IMR-90 (cell line): Measurements from ENCODE around the gene IRF4. TPM values are rescaled to one million over a fixed set of nuclear protein-coding genes. Genes with fewer than 3 reads are reported as not detected.

Experiments used
- ATAC-seq: fragments of 200-7000 bp; cut with Tn5 transposase; 2 replicates; pipeline ENCODE4 v1.9.1; 2020; ENCODE audit warnings: low read depth, mild to moderate bottlenecking, moderate library complexity
- BruUV-seq: library from RNA; stranded (reverse); fragments of 400-500 nt; replicated peaks from 2 replicates; lab custom pipeline; 2021; lab: Mats Ljungman, UMichigan
- CTCF ChIA-PET: fragments of 300-600 bp; formaldehyde crosslinking; extraction: SDS; loops from one replicate; lab custom pipeline; 2021; ENCODE audit warnings: antibody characterized with exemption; lab: Yijun Ruan, JAX
- POLR2A ChIA-PET: fragments of 300-600 bp; sonication (Branson Sonifier 250); formaldehyde crosslinking; loops from one replicate; lab custom pipeline; 2022; ENCODE audit warnings: antibody characterized with exemption; ENCODE audit not compliant: unreplicated experiment; lab: Charles Lee
- DNase-seq: peaks from one replicate; pipeline ENCODE4 v3.0.0; 2013
- H2AFZ ChIP-seq: replicated peaks from 2 replicates; pipeline ENCODE3; 2013; ENCODE audit warnings: low read length, mild to moderate bottlenecking; ENCODE audit not compliant: poor library complexity
- H2AK5ac ChIP-seq: 2 replicates; pipeline ENCODE4 v1.6.1; 2013; ENCODE audit warnings: low read depth, low read length, inconsistent platforms
- H2AK9ac ChIP-seq: replicated peaks from 2 replicates; pipeline ENCODE3; 2013; ENCODE audit warnings: mild to moderate bottlenecking, low read depth, low read length, moderate library complexity; ENCODE audit not compliant: poor library complexity
- H2BK120ac ChIP-seq: 2 replicates; pipeline ENCODE4 v1.6.1; 2013; ENCODE audit warnings: low read depth, low read length, inconsistent platforms
- H2BK15ac ChIP-seq: 3 replicates; pipeline ENCODE4 v1.6.1; 2013; ENCODE audit warnings: low read depth, low read length, inconsistent platforms
- H2BK20ac ChIP-seq: 2 replicates; pipeline ENCODE4 v1.6.1; 2013; ENCODE audit warnings: low read depth, mild to moderate bottlenecking, inconsistent platforms, low read length, moderate library complexity
- H2BK5ac ChIP-seq: 2 replicates; pipeline ENCODE4 v1.6.1; 2013; ENCODE audit warnings: mild to moderate bottlenecking, low read depth, low read length, inconsistent platforms; ENCODE audit not compliant: poor library complexity, severe bottlenecking
- H3K14ac ChIP-seq: replicated peaks from 2 replicates; pipeline ENCODE4 v1.6.1; 2013; ENCODE audit warnings: low read depth, low read length, inconsistent platforms
- H3K18ac ChIP-seq: 2 replicates; pipeline ENCODE4 v1.6.1; 2013; ENCODE audit warnings: low read depth, low read length, control low read depth
- H3K23ac ChIP-seq: 2 replicates; pipeline ENCODE4 v1.6.1; 2013; ENCODE audit warnings: low read depth, low read length, inconsistent platforms
- H3K27ac ChIP-seq: 2 replicates; pipeline ENCODE4 v1.5.1; 2013; ENCODE audit warnings: mild to moderate bottlenecking, control low read depth, low read length; ENCODE audit not compliant: insufficient read depth
- H3K27me3 ChIP-seq: 2 replicates; pipeline ENCODE4 v1.6.1; 2013; ENCODE audit warnings: low read length; ENCODE audit not compliant: control insufficient read depth, insufficient read depth
- H3K36me3 ChIP-seq: 2 replicates; pipeline ENCODE4 v1.6.1; 2013; ENCODE audit warnings: low read length, mixed read lengths; ENCODE audit not compliant: control insufficient read depth, insufficient read depth
- H3K4ac ChIP-seq: 2 replicates; pipeline ENCODE4 v1.6.1; 2013; ENCODE audit warnings: low read depth, low read length, inconsistent platforms
- H3K4me1 ChIP-seq: 2 replicates; pipeline ENCODE4 v1.6.1; 2013; ENCODE audit warnings: low read length, mixed read lengths; ENCODE audit not compliant: control insufficient read depth, insufficient read depth
- H3K4me2 ChIP-seq: 2 replicates; pipeline ENCODE4 v1.6.1; 2013; ENCODE audit warnings: low read depth, mild to moderate bottlenecking, control low read depth, low read length, moderate library complexity
- H3K4me3 ChIP-seq: 2 replicates; pipeline ENCODE4 v1.5.1; 2013; ENCODE audit warnings: low read depth, mild to moderate bottlenecking, control low read depth, low read length, moderate library complexity; ENCODE audit not compliant: insufficient read depth
- H3K56ac ChIP-seq: 2 replicates; pipeline ENCODE4 v1.6.1; 2013; ENCODE audit warnings: low read length, inconsistent platforms; ENCODE audit not compliant: insufficient read depth; ENCODE audit errors: extremely low read depth
- H3K79me1 ChIP-seq, 2 experiments: 2 replicates each; pipeline ENCODE4 v1.6.1; 2013; ENCODE audit warnings: low read length in 2 of 2, inconsistent platforms in 1 of 2, low read depth in 1 of 2
- H3K9ac ChIP-seq: 2 replicates; pipeline ENCODE4 v1.6.1; 2013; ENCODE audit warnings: low read depth, low read length, control low read depth
- H3K9me1 ChIP-seq: 2 replicates; pipeline ENCODE4 v1.6.1; 2013; ENCODE audit warnings: low read length, inconsistent platforms; ENCODE audit not compliant: insufficient read depth
- H3K9me3 ChIP-seq: 2 replicates; pipeline ENCODE4 v1.6.1; 2013; ENCODE audit warnings: low read length; ENCODE audit not compliant: control insufficient read depth, insufficient read depth
- H4K20me1 ChIP-seq: 2 replicates; pipeline ENCODE4 v1.6.1; 2013; ENCODE audit warnings: low read length, inconsistent platforms; ENCODE audit not compliant: insufficient read depth
- H4K5ac ChIP-seq: 2 replicates; pipeline ENCODE4 v1.6.1; 2013; ENCODE audit warnings: mild to moderate bottlenecking, low read depth, low read length, control low read depth
- H4K8ac ChIP-seq, 2 experiments: 2 replicates each; pipeline ENCODE4 v1.6.1; 2013; ENCODE audit warnings: low read depth in 2 of 2, low read length in 2 of 2, control low read depth in 1 of 2, inconsistent platforms in 1 of 2
- H4K91ac ChIP-seq: 2 replicates; pipeline ENCODE4 v1.6.1; 2013; ENCODE audit warnings: low read depth, low read length, inconsistent platforms; ENCODE audit not compliant: insufficient read depth
- BHLHE40 ChIP-seq: fragments of 150-350 bp; IDR thresholded peaks from 2 replicates; pipeline ENCODE4 v1.6.1; 2016; ENCODE audit warnings: mild to moderate bottlenecking, low read depth, low read length
- CEBPB ChIP-seq: IDR thresholded peaks from 2 replicates; pipeline ENCODE4 v1.6.1; 2012; ENCODE audit warnings: low read depth, low read length, improper control_type of control experiment
- CHD1 ChIP-seq: IDR thresholded peaks from 2 replicates; pipeline ENCODE4 v1.6.1; 2012; ENCODE audit warnings: low read depth, low read length, improper control_type of control experiment
- FOS ChIP-seq: fragments of 150-350 bp; IDR thresholded peaks from 2 replicates; pipeline ENCODE4 v1.6.1; 2016; ENCODE audit warnings: low read depth, low read length
- MAFK ChIP-seq: IDR thresholded peaks from 2 replicates; pipeline ENCODE4 v1.6.1; 2012; ENCODE audit warnings: low read depth, low read length, improper control_type of control experiment
- MAZ ChIP-seq: IDR thresholded peaks from 2 replicates; pipeline ENCODE4 v1.6.1; 2012; ENCODE audit warnings: low read depth, mild to moderate bottlenecking, low read length, improper control_type of control experiment, moderate library complexity, borderline replicate concordance
- MXI1 ChIP-seq: IDR thresholded peaks from 2 replicates; pipeline ENCODE4 v1.6.1; 2012; ENCODE audit warnings: low read depth, mild to moderate bottlenecking, low read length, moderate library complexity, borderline replicate concordance
- NFE2L2 ChIP-seq: fragments of 150-350 bp; IDR thresholded peaks from 2 replicates; pipeline ENCODE4 v1.6.1; 2016; ENCODE audit warnings: low read depth, mild to moderate bottlenecking, low read length
- POLR2A ChIP-seq: IDR thresholded peaks from 2 replicates; pipeline ENCODE4 v1.6.1; 2012; ENCODE audit warnings: mild to moderate bottlenecking, low read depth, low read length
- RCOR1 ChIP-seq: IDR thresholded peaks from 2 replicates; pipeline ENCODE4 v1.6.1; 2012; ENCODE audit warnings: mild to moderate bottlenecking, low read length, improper control_type of control experiment; ENCODE audit not compliant: insufficient replicate concordance
- RFX5 ChIP-seq: IDR thresholded peaks from 2 replicates; pipeline ENCODE4 v1.8.0; 2012; ENCODE audit warnings: low read depth, mild to moderate bottlenecking, low read length, moderate library complexity
- SMC3 ChIP-seq: fragments of 150-350 bp; IDR thresholded peaks from 2 replicates; pipeline ENCODE4 v1.6.1; 2016; ENCODE audit warnings: low read depth, mild to moderate bottlenecking, antibody characterized with exemption, low read length, moderate library complexity
- WGBS, 2 experiments: methylation state at CpG; one replicate each; pipeline versions ENCODE4 v1.1.5 to v1.1.7; 2013; ENCODE audit warnings: missing lambda C conversion rate in 2 of 2; ENCODE audit not compliant: insufficient read length in 1 of 2; ENCODE audit errors: extremely low coverage in 2 of 2; 5-methylcytosine and 5-hydroxymethylcytosine counted together
- dilution Hi-C: fragments of 300-500 bp; cut with HindIII; formaldehyde crosslinking; loops from one replicate; pipeline ENCODE4 v1.14.3; 2018; ENCODE audit warnings: low sequenced_read_pairs; ENCODE audit not compliant: unreplicated experiment
- in situ Hi-C: fragments of 300-500 bp; cut with MboI; formaldehyde crosslinking; loops from 3 replicates; pipeline ENCODE4 v1.14.3; 2019; ENCODE audit warnings: low sequenced_read_pairs, inconsistent platforms, mixed read lengths
- intact Hi-C: fragments of 100-400 bp; cut with micrococcal nuclease; formaldehyde crosslinking; loops from 2 replicates; pipeline ENCODE4 v1.10.0; 2022
- polyA plus RNA-seq, 3 experiments: library from polyadenylated mRNA; depleted of rRNA; stranded (reverse); fragments of >200 nt; gene quantifications; 2 replicates each; pipeline ENCODE4 v1.2.3, GENCODE V29; 2012; ENCODE audit warnings: low replicate concordance in 1 of 3
- total RNA-seq: library from RNA; depleted of rRNA; stranded (reverse); fragments of >200 nt; gene quantifications from 2 replicates; pipeline ENCODE4 v1.2.3, GENCODE V29; 2012
- TF ChIP-seq, protein P1 (sequence below): fragments of 150-350 bp; IDR thresholded peaks from 2 replicates; pipeline ENCODE4 v1.6.1; 2017; ENCODE audit warnings: mild to moderate bottlenecking, antibody characterized with exemption, low read length, low read depth

The IRF4 gene
- total and polyA plus RNA-seq, 2 of the 4 experiments (the other 2 are of a cell fraction) = not detected

GRCh38 chr6:445571-446417 is 54.2 kb downstream of the IRF4 start:
- dilution Hi-C loops = no loop called here
- no peak overlapping the region for H3K4me3 ChIP-seq
- intact Hi-C loops = no loop called here
- peaks cover 3% of the 10 kb centered on the region; the same call in 1 of the 2 replicates for H3K27me3 ChIP-seq
- no peaks in the 10 kb centered on the region; the same call in 1 of the 2 replicates for H3K9me3 ChIP-seq
- POLR2A ChIA-PET = no interaction called here
- no peak overlapping the region for H2BK120ac ChIP-seq
- WGBS, 2 experiments = 61% methylated on average over 7 of the region's 11 CpGs; no CpG with 5 or more reads in 1 of the 2 experiments
- H4K91ac ChIP-seq = no peak overlapping the region
- BruUV-seq = no TSS peak
- ATAC-seq (no peak), DNase-seq (no peak)
- H3K4ac ChIP-seq = no peak overlapping the region
- in situ Hi-C loops = no loop called here
- TF ChIP-seq NFE2L2 (no peak), CHD1 (no peak), MAZ (no peak), RCOR1 (no peak), SMC3 (no peak), POLR2A (no peak), FOS (no peak), BHLHE40 (no peak), CEBPB (no peak), MAFK (no peak), MXI1 (no peak), RFX5 (no peak)
- TF ChIP-seq, protein P1, sequence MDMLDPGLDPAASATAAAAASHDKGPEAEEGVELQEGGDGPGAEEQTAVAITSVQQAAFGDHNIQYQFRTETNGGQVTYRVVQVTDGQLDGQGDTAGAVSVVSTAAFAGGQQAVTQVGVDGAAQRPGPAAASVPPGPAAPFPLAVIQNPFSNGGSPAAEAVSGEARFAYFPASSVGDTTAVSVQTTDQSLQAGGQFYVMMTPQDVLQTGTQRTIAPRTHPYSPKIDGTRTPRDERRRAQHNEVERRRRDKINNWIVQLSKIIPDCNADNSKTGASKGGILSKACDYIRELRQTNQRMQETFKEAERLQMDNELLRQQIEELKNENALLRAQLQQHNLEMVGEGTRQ = no peak
- no peak overlapping the region for H2AK5ac ChIP-seq
- H3K79me1 ChIP-seq = no peaks in the 10 kb centered on the region
- H3K9me1 ChIP-seq = no peaks in the 10 kb centered on the region
- no peak overlapping the region for H3K27ac ChIP-seq
- H3K14ac ChIP-seq = no peak overlapping the region
- no peaks in the 10 kb centered on the region for H3K4me1 ChIP-seq
- H2BK20ac ChIP-seq = no peak overlapping the region
- H4K20me1 ChIP-seq = no peaks in the 10 kb centered on the region
- H3K4me2 ChIP-seq = no peak overlapping the region
- H3K18ac ChIP-seq = no peak overlapping the region
- H3K23ac ChIP-seq = no peak overlapping the region
- no peak overlapping the region for H3K9ac ChIP-seq
- no peak overlapping the region for H3K56ac ChIP-seq
- no peak overlapping the region for H4K5ac ChIP-seq
- no peak overlapping the region for H2BK15ac ChIP-seq
- CTCF ChIA-PET = no interaction called here
- H2AK9ac ChIP-seq = no peak overlapping the region
- no peak overlapping the region for H2BK5ac ChIP-seq
- no peak overlapping the region for H2AFZ ChIP-seq
- no peaks in the 10 kb centered on the region for H3K36me3 ChIP-seq
- H4K8ac ChIP-seq = no peak overlapping the region
